Fibroblast of lung (primary cell): Measurements from ENCODE around the gene IGFLR1.

ENCODE experiments used
- CTCF ChIP-seq, 2 donors: IDR thresholded peaks in 1 of 2; conservative IDR thresholded peaks in 1 of 2; 1 replicate in 1 of 2; 2 replicates in 1 of 2; pipeline ENCODE4 v1.5.1; 2011 to 2012; ENCODE audit warnings: low read length in 2 of 2, control low read depth in 1 of 2, inconsistent platforms in 1 of 2, low read depth in 1 of 2, mild to moderate bottlenecking in 1 of 2
- EZH2 ChIP-seq: IDR thresholded peaks from 2 replicates; pipeline ENCODE4 v1.5.1; 2012; ENCODE audit warnings: low read length, control low read depth, mild to moderate bottlenecking; ENCODE audit errors: missing control alignments

GRCh38 chr19:35744430-35745327 is 2.4 kb upstream of the IGFLR1 start:
- no peak for TF ChIP-seq EZH2
- peak; percentile 44 to 52 for TF ChIP-seq CTCF (conservative IDR thresholded peaks at IDR 0.05 in 1 of 2, IDR thresholded peaks at IDR 0.05 in 1 of 2; ENCODE audit: low read depth in 1 of 2, low read length in 2 of 2)
